Measurements from ENCODE around the gene SRC. TPM values are rescaled to one million over a fixed set of nuclear protein-coding genes. Genes with fewer than 3 reads are reported as not detected.

The SRC gene
- total and polyA plus RNA-seq, 2 donors (not counting 3 experiments of a cell fraction or from before 2014, with no cell fraction given) = 22.6 to 29.4 TPM

DNA sequence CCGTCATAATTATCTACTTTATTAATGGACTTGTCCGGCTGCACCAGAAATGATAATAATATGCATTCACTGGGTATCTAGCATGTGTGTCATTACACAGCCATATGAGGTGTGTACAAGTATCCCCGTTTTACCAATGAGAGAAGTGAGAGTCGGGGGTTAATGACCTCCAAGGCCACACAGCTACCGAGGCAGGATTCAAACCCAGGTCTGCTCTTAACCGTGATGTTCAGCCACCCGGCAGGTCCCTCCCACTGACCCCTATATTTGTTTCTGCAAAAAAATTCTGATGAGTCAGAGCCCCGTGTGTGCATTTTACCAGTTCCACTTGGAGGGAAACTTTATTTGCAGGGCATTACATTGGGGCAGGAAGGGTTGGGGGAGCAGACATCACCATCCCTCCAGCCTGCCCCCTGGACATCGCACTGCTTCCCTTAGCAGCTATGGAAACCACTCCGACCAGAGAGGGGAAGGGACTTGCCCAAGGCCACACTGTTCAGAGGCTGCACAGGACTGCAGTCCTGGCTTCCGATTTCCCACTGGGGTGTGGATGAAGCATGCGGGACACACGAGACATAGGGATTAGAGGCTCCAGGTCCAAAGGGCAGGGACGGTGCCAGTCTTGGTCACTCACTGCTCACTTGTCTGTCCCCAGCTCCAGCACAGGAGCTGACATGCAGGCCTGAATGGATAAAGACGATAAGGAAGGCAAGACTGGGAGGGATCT is 10.1 kb upstream of the SRC start:
- H3K4me1 ChIP-seq (ENCODE audit: control insufficient read depth, extremely low read depth, insufficient read depth, low read length) = no peaks in the 10 kb centered on the region
- FAIRE-seq (no peak), DNase-seq (ENCODE audit: low read depth, low spot score) (no peak)
- no peaks in the 10 kb centered on the region for H3K27me3 ChIP-seq (ENCODE audit: control insufficient read depth in 2 of 2, insufficient read depth in 2 of 2, low read length in 2 of 2)
- no peak overlapping the region for H3K4me2 ChIP-seq (ENCODE audit: insufficient read depth, low read length)
- BruUV-seq (replicated peaks) = no TSS peak
- H2AFZ ChIP-seq (ENCODE audit: low read depth, low read length) = no peak overlapping the region
- CTCF ChIA-PET = no interaction called here
- no peak overlapping the region for H3K9ac ChIP-seq (replicated peaks; ENCODE audit: extremely low read depth, insufficient read depth, low read length)
- POLR2A ChIA-PET = no interaction called here
- no peaks in the 10 kb centered on the region for H3K9me3 ChIP-seq (replicated peaks; ENCODE audit: control insufficient read depth, insufficient read depth, low read length)
- no peaks in the 10 kb centered on the region for H4K20me1 ChIP-seq (replicated peaks; ENCODE audit: control insufficient read depth, extremely low read depth, insufficient read depth, low read length)
- no peak overlapping the region for H3K4me3 ChIP-seq (replicated peaks in 1 of 3; ENCODE audit: insufficient read depth in 1 of 3, low read depth in 1 of 3, low read length in 3 of 3)
- H3K9me1 ChIP-seq (replicated peaks; ENCODE audit: control insufficient read depth, extremely low read depth, insufficient read depth, low read length) = no peaks in the 10 kb centered on the region
- intact Hi-C loops (cut with micrococcal nuclease) (no loop called here), dilution Hi-C loops (cut with MboI; ENCODE audit: extremely low pct_ligation_motif_present, low sequenced_read_pairs) (no loop called here)
- no peak overlapping the region for H3K27ac ChIP-seq (ENCODE audit: insufficient read depth, low read depth, low read length)
- H3K79me2 ChIP-seq (ENCODE audit: control insufficient read depth, insufficient read depth, low read length) = no peaks in the 10 kb centered on the region
- H3K36me3 ChIP-seq (ENCODE audit: control insufficient read depth in 2 of 2, extremely low read depth in 1 of 2, insufficient read depth in 2 of 2, low read length in 2 of 2) = no peaks in the 10 kb centered on the region
- TF ChIP-seq, protein P1, sequence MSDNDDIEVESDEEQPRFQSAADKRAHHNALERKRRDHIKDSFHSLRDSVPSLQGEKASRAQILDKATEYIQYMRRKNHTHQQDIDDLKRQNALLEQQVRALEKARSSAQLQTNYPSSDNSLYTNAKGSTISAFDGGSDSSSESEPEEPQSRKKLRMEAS (IDR thresholded peaks at IDR 0.05; ENCODE audit: insufficient read depth, insufficient read length) = no peak
- TF ChIP-seq, protein P2, sequence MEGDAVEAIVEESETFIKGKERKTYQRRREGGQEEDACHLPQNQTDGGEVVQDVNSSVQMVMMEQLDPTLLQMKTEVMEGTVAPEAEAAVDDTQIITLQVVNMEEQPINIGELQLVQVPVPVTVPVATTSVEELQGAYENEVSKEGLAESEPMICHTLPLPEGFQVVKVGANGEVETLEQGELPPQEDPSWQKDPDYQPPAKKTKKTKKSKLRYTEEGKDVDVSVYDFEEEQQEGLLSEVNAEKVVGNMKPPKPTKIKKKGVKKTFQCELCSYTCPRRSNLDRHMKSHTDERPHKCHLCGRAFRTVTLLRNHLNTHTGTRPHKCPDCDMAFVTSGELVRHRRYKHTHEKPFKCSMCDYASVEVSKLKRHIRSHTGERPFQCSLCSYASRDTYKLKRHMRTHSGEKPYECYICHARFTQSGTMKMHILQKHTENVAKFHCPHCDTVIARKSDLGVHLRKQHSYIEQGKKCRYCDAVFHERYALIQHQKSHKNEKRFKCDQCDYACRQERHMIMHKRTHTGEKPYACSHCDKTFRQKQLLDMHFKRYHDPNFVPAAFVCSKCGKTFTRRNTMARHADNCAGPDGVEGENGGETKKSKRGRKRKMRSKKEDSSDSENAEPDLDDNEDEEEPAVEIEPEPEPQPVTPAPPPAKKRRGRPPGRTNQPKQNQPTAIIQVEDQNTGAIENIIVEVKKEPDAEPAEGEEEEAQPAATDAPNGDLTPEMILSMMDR (IDR thresholded peaks at IDR 0.05; ENCODE audit: extremely low read depth in 1 of 2, insufficient read depth in 1 of 2, low read depth in 1 of 2, low read length in 2 of 2) = no peak
- TF ChIP-seq POLR2AphosphoS5 (IDR thresholded peaks at IDR 0.05; ENCODE audit: insufficient read depth, low read depth, low read length) (no peak), GATA2 (IDR thresholded peaks at IDR 0.05; ENCODE audit: insufficient read depth, insufficient read length, low read depth, low read length) (no peak), MYC (IDR thresholded peaks at IDR 0.05; ENCODE audit: low read depth, low read length) (no peak), POLR2A (IDR thresholded peaks at IDR 0.05; ENCODE audit: low read depth, low read length) (no peak), EZH2 (IDR thresholded peaks at IDR 0.05; ENCODE audit: borderline replicate concordance, low read depth, low read length, severe bottlenecking) (no peak), FOS (IDR thresholded peaks at IDR 0.05; ENCODE audit: borderline replicate concordance, insufficient read depth, low read length) (no peak), JUN (IDR thresholded peaks at IDR 0.05; ENCODE audit: borderline replicate concordance, insufficient read depth, insufficient read length, low read depth) (no peak)

Data from endothelial cell of umbilical vein (primary cell).